Measurements from ENCODE around the gene DUSP22.

DNA sequence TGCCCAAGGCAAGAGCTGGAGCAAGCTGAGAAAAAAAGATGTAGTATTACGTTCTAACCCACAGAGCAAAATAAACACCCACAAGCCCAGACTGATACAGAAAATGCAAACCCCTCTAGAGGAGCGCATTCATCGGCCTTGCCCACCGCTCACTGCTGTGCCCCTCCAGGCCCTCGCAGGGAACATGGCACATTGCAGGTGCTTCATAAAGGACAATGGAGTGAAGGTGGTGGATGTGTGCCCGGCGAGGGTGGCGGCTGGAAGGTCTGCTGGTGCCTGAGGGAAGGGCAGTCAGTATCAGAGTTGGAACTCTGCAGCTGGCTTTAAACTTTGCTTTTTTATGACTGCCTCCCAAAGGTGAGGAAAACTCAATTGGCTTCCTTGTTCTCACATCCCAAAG is 80.7 kb downstream of the DUSP22 start:
- TF ChIP-seq, protein P1, sequence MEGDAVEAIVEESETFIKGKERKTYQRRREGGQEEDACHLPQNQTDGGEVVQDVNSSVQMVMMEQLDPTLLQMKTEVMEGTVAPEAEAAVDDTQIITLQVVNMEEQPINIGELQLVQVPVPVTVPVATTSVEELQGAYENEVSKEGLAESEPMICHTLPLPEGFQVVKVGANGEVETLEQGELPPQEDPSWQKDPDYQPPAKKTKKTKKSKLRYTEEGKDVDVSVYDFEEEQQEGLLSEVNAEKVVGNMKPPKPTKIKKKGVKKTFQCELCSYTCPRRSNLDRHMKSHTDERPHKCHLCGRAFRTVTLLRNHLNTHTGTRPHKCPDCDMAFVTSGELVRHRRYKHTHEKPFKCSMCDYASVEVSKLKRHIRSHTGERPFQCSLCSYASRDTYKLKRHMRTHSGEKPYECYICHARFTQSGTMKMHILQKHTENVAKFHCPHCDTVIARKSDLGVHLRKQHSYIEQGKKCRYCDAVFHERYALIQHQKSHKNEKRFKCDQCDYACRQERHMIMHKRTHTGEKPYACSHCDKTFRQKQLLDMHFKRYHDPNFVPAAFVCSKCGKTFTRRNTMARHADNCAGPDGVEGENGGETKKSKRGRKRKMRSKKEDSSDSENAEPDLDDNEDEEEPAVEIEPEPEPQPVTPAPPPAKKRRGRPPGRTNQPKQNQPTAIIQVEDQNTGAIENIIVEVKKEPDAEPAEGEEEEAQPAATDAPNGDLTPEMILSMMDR (IDR thresholded peaks at IDR 0.05), result no peak
- TF ChIP-seq, protein P2, sequence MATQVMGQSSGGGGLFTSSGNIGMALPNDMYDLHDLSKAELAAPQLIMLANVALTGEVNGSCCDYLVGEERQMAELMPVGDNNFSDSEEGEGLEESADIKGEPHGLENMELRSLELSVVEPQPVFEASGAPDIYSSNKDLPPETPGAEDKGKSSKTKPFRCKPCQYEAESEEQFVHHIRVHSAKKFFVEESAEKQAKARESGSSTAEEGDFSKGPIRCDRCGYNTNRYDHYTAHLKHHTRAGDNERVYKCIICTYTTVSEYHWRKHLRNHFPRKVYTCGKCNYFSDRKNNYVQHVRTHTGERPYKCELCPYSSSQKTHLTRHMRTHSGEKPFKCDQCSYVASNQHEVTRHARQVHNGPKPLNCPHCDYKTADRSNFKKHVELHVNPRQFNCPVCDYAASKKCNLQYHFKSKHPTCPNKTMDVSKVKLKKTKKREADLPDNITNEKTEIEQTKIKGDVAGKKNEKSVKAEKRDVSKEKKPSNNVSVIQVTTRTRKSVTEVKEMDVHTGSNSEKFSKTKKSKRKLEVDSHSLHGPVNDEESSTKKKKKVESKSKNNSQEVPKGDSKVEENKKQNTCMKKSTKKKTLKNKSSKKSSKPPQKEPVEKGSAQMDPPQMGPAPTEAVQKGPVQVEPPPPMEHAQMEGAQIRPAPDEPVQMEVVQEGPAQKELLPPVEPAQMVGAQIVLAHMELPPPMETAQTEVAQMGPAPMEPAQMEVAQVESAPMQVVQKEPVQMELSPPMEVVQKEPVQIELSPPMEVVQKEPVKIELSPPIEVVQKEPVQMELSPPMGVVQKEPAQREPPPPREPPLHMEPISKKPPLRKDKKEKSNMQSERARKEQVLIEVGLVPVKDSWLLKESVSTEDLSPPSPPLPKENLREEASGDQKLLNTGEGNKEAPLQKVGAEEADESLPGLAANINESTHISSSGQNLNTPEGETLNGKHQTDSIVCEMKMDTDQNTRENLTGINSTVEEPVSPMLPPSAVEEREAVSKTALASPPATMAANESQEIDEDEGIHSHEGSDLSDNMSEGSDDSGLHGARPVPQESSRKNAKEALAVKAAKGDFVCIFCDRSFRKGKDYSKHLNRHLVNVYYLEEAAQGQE (IDR thresholded peaks at IDR 0.05; ENCODE audit: insufficient read depth in 1 of 2, low read depth in 2 of 2, low read length in 1 of 2), result no peak
